ENCODE results near the gene CD274. TPM values are rescaled to one million over a fixed set of nuclear protein-coding genes. Genes with fewer than 3 reads are reported as not detected.

CD274 gene
- total RNA-seq, 1 experiment from 2014 or later: 8.0 TPM

Other genes with a start within 250 kb of the CD274 start
- 0.81 TPM in 1 of 2 replicates, not detected in the other for gene INSL4, start 219.1 kb upstream of the CD274 start, total RNA-seq (2014; rRNA removed; shearing (Covaris generic))
- not detected in 2 replicates for gene RLN2, start 145.8 kb upstream of the CD274 start, total RNA-seq (2014; rRNA removed; shearing (Covaris generic))
- not detected in 2 replicates for gene RLN1, start 110.7 kb upstream of the CD274 start, total RNA-seq (2014; rRNA removed; shearing (Covaris generic))
- 20.9 and 31.2 TPM in 2 replicates for gene PLGRKT, start 12.6 kb upstream of the CD274 start, total RNA-seq (2014; rRNA removed; shearing (Covaris generic))
- gene PDCD1LG2, start 60.0 kb downstream of the CD274 start, total RNA-seq (2014; rRNA removed; shearing (Covaris generic)): 8.8 and 18.4 TPM in 2 replicates
- gene RIC1, start 178.6 kb downstream of the CD274 start, total RNA-seq (2014; rRNA removed; shearing (Covaris generic)): 25.3 and 35.0 TPM in 2 replicates

All from SJSA1 (cell line).